ENCODE data around the gene STX3. TPM values are rescaled to one million over a fixed set of nuclear protein-coding genes. Genes with fewer than 3 reads are reported as not detected.

Gene STX3
- total RNA-seq = 32.5 and 115 TPM in 2 replicates

DNA sequence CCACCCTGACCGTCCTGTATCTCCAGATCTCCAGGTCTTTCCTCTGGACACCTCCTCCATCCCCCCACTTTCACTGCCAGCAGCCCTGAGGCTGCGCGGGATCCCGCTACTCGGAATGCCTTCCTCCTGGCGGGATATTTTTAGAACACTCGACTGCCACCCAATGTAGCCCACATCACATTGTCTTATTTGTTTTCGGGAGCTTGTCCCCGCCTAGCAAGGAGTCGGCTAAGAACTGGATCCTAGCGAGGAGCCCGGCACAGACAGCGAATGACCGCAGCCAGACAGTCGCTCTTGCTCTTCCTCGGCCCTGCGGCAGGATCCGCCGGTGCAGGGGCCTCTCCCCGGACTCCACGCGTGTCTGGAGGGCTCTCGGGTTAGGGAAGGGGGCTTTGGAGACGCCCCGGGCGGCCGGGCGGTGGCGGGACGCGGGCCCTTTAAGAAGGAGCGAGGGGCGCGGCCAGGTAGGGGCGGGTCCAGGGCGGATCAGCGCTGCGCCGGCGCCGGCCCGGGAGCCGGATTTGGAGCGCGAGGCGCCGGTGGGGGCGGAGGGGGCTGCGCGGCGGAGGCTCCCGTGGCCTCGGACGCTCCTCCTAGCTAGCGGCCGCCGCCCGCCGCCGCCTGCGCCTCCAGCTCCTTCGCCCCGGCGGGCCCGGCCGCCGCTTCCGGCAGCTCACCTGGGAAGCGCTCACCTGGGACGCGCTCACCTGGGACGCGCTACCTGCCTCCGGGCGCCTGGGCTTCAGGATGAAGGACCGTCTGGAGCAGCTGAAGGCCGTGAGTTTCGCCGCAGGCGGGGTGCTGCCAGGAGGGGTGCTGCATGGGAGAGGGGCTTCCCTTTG, at the start of gene STX3:
Gene STX3 (plus strand): TSS at position 518 of the 842 bp plus-strand sequence. CDS start 230 bp downstream, at position 748.

DNA sequence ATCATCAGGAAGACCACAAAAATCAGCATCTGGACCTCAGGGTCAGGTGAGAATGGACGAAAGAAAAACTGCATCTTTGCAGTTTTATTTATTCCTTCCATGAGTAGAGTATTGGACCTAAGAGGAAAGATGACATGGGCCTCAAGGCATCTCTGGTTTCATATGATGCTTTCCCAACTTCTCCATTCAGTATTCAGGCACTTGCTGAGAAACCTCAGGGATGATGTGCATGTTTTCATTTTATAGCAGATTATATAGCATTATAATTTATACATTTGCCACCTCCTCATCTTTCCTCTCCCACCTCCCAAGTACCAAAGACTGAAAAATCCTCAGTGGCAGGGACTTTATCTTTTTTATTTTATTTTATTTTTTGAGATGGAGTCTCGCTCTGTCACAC, 41.4 kb upstream of the STX3 start, which contains the start of gene OR10V1:
Gene OR10V1 (minus strand): TSS at position 101 of the 400 bp plus-strand sequence. CDS start 0 bp downstream, at position 101.

DNA sequence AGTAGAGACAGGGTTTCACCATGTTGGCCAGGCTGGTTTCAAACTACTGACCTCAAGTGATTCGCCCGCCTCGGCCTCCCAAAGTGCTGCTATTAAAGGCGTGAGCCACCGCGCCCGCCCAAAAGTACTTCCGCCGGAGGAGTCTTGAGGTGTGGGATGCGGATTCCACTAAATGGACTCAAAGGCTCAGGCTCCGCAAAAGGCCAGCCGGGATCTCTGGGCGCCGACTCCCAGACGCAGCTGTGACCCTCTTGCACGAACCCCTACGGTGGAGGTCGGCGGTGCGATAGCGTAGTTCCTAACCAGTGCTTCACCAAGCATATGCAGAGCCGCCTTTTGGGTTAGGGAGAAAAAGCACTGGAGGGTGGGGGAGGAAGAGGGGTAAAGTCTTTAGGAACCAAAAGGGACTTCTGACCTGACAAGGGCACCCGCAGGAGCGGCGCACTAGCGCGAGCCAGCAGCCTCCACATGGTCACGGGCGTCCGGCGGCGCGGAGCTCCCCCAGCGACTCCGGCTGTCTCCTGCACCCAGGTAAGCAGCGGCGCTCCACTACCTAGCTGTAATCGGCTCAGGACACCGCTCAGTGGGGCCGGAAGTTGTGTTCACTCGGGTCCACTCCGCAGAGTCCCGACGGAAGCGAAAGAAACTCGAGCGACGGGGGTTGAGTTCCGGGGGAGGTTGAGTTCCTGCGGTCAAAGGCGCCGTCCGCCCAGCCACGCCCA, 55.2 kb downstream of the STX3 start, which contains the start of gene MRPL16:
Gene MRPL16 (minus strand): TSS at position 590 of the 722 bp plus-strand sequence. CDS start 120 bp downstream, at position 470.

DNA sequence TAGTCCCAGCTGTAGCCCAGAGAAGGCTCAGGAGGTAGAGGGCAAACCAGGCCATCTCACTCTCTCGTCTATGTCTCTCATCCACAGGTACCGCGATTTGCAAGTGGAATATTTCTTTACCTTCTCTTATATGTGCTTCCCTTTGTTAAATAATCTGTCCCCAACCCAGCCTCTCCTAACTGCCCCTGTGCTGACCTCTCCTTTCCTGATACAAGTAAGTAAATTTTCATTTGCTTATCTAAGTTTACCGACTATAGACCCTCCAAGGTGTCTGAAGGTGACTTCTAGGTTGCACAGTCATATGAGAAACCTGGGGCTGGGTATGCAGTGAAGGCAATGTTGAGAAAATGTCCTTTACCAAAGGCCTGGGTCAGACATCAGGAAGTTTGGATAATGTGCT, 90.2 kb downstream of the STX3 start, which contains the start of gene CBLIF:
Gene CBLIF (minus strand): TSS at position 101 of the 400 bp plus-strand sequence. CDS start 46 bp downstream, at position 55.

Other genes starting within 250 kb of the STX3 start
- gene OR4D9, start 243.8 kb upstream of the STX3 start, total RNA-seq = not detected in 2 replicates
- 28.2 and 77.7 TPM in 2 replicates for gene OSBP, start 139.6 kb upstream of the STX3 start, total RNA-seq
- 19.2 and 33.9 TPM in 2 replicates for gene PATL1, start 86.3 kb upstream of the STX3 start, total RNA-seq
- not detected in 2 replicates for gene OR10V1, start 41.5 kb upstream of the STX3 start, total RNA-seq
- 19.9 and 37.5 TPM in 2 replicates for gene MRPL16, start 55.4 kb downstream of the STX3 start, total RNA-seq
- not detected in 2 replicates for gene CBLIF, start 90.1 kb downstream of the STX3 start, total RNA-seq
- not detected in 2 replicates for gene TCN1, start 111.1 kb downstream of the STX3 start, total RNA-seq
- not detected in 2 replicates for gene OOSP3, start 123.4 kb downstream of the STX3 start, total RNA-seq
- not detected in 2 replicates for gene OOSP1, start 183.1 kb downstream of the STX3 start, total RNA-seq
- not detected in 2 replicates for gene OOSP4A, start 208.7 kb downstream of the STX3 start, total RNA-seq